Keratinocyte (primary cell): ENCODE results near the gene UNC13A. TPM values are rescaled to one million over a fixed set of nuclear protein-coding genes. Genes with fewer than 3 reads are reported as not detected.

ENCODE experiments used
- DNase-seq: peaks from one replicate; pipeline ENCODE4 v3.0.0-alpha.2; 2011; ENCODE audit warnings: low read depth, missing footprints, low spot score
- FAIRE-seq: peaks from 2 replicates; lab custom pipeline; 2011; peaks lifted over from hg19 to GRCh38; lab: Jason Lieb, UNC
- H2AFZ ChIP-seq: 2 replicates; pipeline ENCODE4 v1.6.0; 2012; ENCODE audit warnings: low read length, control low read depth, inconsistent platforms; ENCODE audit not compliant: control insufficient read depth
- H3K27ac ChIP-seq: 2 replicates; pipeline ENCODE4 v1.5.1; 2011; ENCODE audit warnings: low read length; ENCODE audit not compliant: control insufficient read depth, insufficient read depth
- H3K27me3 ChIP-seq: 3 replicates; pipeline ENCODE4 v1.6.0; 2011; ENCODE audit warnings: low read length; ENCODE audit not compliant: control insufficient read depth, insufficient read depth; ENCODE audit errors: extremely low read depth
- H3K36me3 ChIP-seq, 2 experiments: 2 replicates in 1 of 2; 3 replicates in 1 of 2; pipeline ENCODE4 v1.5.1; 2011; ENCODE audit warnings: low read length in 2 of 2, mild to moderate bottlenecking in 1 of 2; ENCODE audit not compliant: control insufficient read depth in 2 of 2, insufficient read depth in 2 of 2; ENCODE audit errors: extremely low read depth in 1 of 2
- H3K4me1 ChIP-seq: 3 replicates; pipeline ENCODE4 v1.5.1; 2011; ENCODE audit warnings: low read length; ENCODE audit not compliant: control insufficient read depth, insufficient read depth; ENCODE audit errors: extremely low read depth
- H3K4me2 ChIP-seq: 3 replicates; pipeline ENCODE4 v1.6.0; 2011; ENCODE audit warnings: low read depth, low read length; ENCODE audit not compliant: control insufficient read depth, insufficient read depth; ENCODE audit errors: extremely low read depth
- H3K4me3 ChIP-seq, 3 experiments: fragments of 200-600 bp in 1 of 3; sonication (generic) in 1 of 3; 2 replicates in 2 of 3; 3 replicates in 1 of 3; pipeline ENCODE4 v1.5.1; 2011 to 2016; ENCODE audit warnings: low read length in 3 of 3, mild to moderate bottlenecking in 3 of 3, control low read depth in 2 of 3, inconsistent platforms in 1 of 3, low read depth in 1 of 3, mixed read lengths in 1 of 3, mixed run types in 1 of 3, moderate library complexity in 1 of 3; ENCODE audit not compliant: control insufficient read depth in 2 of 3, insufficient read depth in 2 of 3; ENCODE audit errors: extremely low read depth in 1 of 3
- H3K79me2 ChIP-seq: 2 replicates; pipeline ENCODE4 v1.6.0; 2012; ENCODE audit warnings: low read length; ENCODE audit not compliant: control insufficient read depth, insufficient read depth
- H3K9ac ChIP-seq: 3 replicates; pipeline ENCODE4 v1.6.0; 2011; ENCODE audit warnings: low read length; ENCODE audit not compliant: control insufficient read depth, insufficient read depth; ENCODE audit errors: extremely low read depth
- H3K9me1 ChIP-seq: 3 replicates; pipeline ENCODE4 v1.6.0; 2011; ENCODE audit warnings: low read length; ENCODE audit not compliant: control insufficient read depth, insufficient read depth; ENCODE audit errors: extremely low read depth
- H3K9me3 ChIP-seq: 2 replicates; pipeline ENCODE4 v1.5.1; 2012; ENCODE audit warnings: low read depth, low read length; ENCODE audit not compliant: control insufficient read depth
- H4K20me1 ChIP-seq: 3 replicates; pipeline ENCODE4 v1.6.0; 2011; ENCODE audit warnings: low read length; ENCODE audit not compliant: control insufficient read depth, insufficient read depth; ENCODE audit errors: extremely low read depth
- CTCF ChIP-seq, 3 experiments: IDR thresholded peaks in 1 of 3; conservative IDR thresholded peaks in 1 of 3; optimal IDR thresholded peaks in 1 of 3; 2 replicates in 2 of 3; 3 replicates in 1 of 3; pipeline versions ENCODE3 to v1.5.1; 2011; ENCODE audit warnings: low read length in 3 of 3, mild to moderate bottlenecking in 3 of 3, moderate library complexity in 2 of 3, control low read depth in 1 of 3, inconsistent platforms in 1 of 3; ENCODE audit not compliant: insufficient read depth in 2 of 3; ENCODE audit errors: extremely low read depth in 1 of 3
- EZH2 ChIP-seq: IDR thresholded peaks from one replicate; pipeline ENCODE4 v1.6.1; 2012; ENCODE audit warnings: inconsistent platforms, mild to moderate bottlenecking, low read length, moderate library complexity
- dilution Hi-C: fragments of 300-500 bp; cut with MboI; formaldehyde crosslinking; loops from one replicate; pipeline ENCODE4 v1.7.0; 2020; ENCODE audit warnings: low sequenced_read_pairs; ENCODE audit not compliant: extremely low pct_ligation_motif_present
- polyA plus RNA-seq, 5 experiments: library from polyadenylated mRNA; depleted of rRNA in 3 of 5; stranded (reverse) in 3 of 5; stranded (forward) in 1 of 5; unstranded in 1 of 5; fragments of >200 nt; gene quantifications; 1 replicate in 1 of 5; 2 replicates in 3 of 5; 3 replicates in 1 of 5; pipeline versions ENCODE4 v1.2.1 to v1.2.3, GENCODE V29; 2011 to 2012; ENCODE audit warnings: missing spikeins in 2 of 5, low read depth in 1 of 5, low replicate concordance in 1 of 5

The UNC13A gene
- polyA plus RNA-seq, 1 donor (not counting 4 experiments of a cell fraction or from before 2014, with no cell fraction given): under 0.01 TPM

GRCh38 chr19:17556995-17557394, 131.2 kb downstream of the UNC13A start:
- H3K4me3 ChIP-seq: peak overlapping the region in 2 of 3 experiments; percentile 88 to 96
- H2AFZ ChIP-seq: no peak overlapping the region
- peaks cover 13% of the 10 kb centered on the region for H3K4me1 ChIP-seq
- dilution Hi-C loops: no loop called here
- peak overlapping the region; percentile 77 for H3K4me2 ChIP-seq
- no peaks in the 10 kb centered on the region for H3K27me3 ChIP-seq
- H3K9me3 ChIP-seq: no peaks in the 10 kb centered on the region
- H3K9ac ChIP-seq: peak overlapping the region; percentile 85
- TF ChIP-seq CTCF (optimal IDR thresholded peaks at IDR 0.05 in 1 of 3, IDR thresholded peaks at IDR 0.05 in 1 of 3, conservative IDR thresholded peaks at IDR 0.05 in 1 of 3; ENCODE audit: extremely low read depth in 1 of 3, insufficient read depth in 2 of 3, low read length in 3 of 3) (no peak), EZH2 (no peak)
- H4K20me1 ChIP-seq: no peaks in the 10 kb centered on the region
- H3K9me1 ChIP-seq: no peaks in the 10 kb centered on the region
- H3K27ac ChIP-seq: no peak overlapping the region
- no peak for FAIRE-seq
- H3K36me3 ChIP-seq: peaks cover 15 to 17% of the 10 kb centered on the region in 2 experiments
- peaks cover 25% of the 10 kb centered on the region for H3K79me2 ChIP-seq
- DNase-seq: no peak

- dilution Hi-C loops: no loop called here
- no peak for FAIRE-seq
Observed at GRCh38 chr19:17555929-17556813, 132.0 kb downstream of the UNC13A start.

More at GRCh38 chr19:17555929-17556813, 132.0 kb downstream of the UNC13A start:
- TF ChIP-seq EZH2 (no peak), CTCF (optimal IDR thresholded peaks at IDR 0.05 in 1 of 3, IDR thresholded peaks at IDR 0.05 in 1 of 3, conservative IDR thresholded peaks at IDR 0.05 in 1 of 3; ENCODE audit: extremely low read depth in 1 of 3, insufficient read depth in 2 of 3, low read length in 3 of 3) (peak in 2 of 3 experiments; percentile 1 to 23)
- no peaks in the 10 kb centered on the region for H4K20me1 ChIP-seq
- H3K4me1 ChIP-seq: peaks cover 13% of the 10 kb centered on the region
- H3K36me3 ChIP-seq: peaks cover 15 to 17% of the 10 kb centered on the region in 2 experiments
- peak overlapping the region; percentile 77 for H3K4me2 ChIP-seq
- peaks cover 25% of the 10 kb centered on the region for H3K79me2 ChIP-seq
- no peaks in the 10 kb centered on the region for H3K9me1 ChIP-seq
- peak overlapping the region; percentile 56 for H3K27ac ChIP-seq
- no peaks in the 10 kb centered on the region for H3K27me3 ChIP-seq
- peak overlapping the region; percentile 88 to 99 (median 96) for H3K4me3 ChIP-seq
- peak overlapping the region; percentile 82 for H2AFZ ChIP-seq
- DNase-seq: no peak
- peak overlapping the region; percentile 85 for H3K9ac ChIP-seq
- no peaks in the 10 kb centered on the region for H3K9me3 ChIP-seq
